ENCODE results near the gene RNF41. TPM values are rescaled to one million over a fixed set of nuclear protein-coding genes. Genes with fewer than 3 reads are reported as not detected.
A peak's percentile ranks its signal among the peaks of the same experiment; 100 is the strongest.

Gene RNF41
- total and polyA plus RNA-seq, 2 donors (not counting 1 experiment from before 2014, with no cell fraction given): 113 to 129 TPM

- Histone ChIP-seq H3K36me3 (replicated peaks in 1 of 2; ENCODE audit: control extremely low read depth in 1 of 2, control insufficient read depth in 1 of 2, extremely low read depth in 1 of 2, insufficient read depth in 2 of 2, low read length in 1 of 2) (peaks cover 2 to 59% of the 10 kb centered on the region in 2 experiments), H3K9me3 (ENCODE audit: control extremely low read depth in 1 of 3, control insufficient read depth in 2 of 3, insufficient read depth in 1 of 3, low read length in 2 of 3) (no peaks in the 10 kb centered on the region), H3K27me3 (replicated peaks in 1 of 4; ENCODE audit: control extremely low read depth in 1 of 4, control insufficient read depth in 3 of 4, insufficient read depth in 4 of 4, low read length in 3 of 4) (no peaks in the 10 kb centered on the region), H3K4me2 (replicated peaks; ENCODE audit: low read depth, low read length, poor library complexity, severe bottlenecking) (peak overlapping the region; percentile 83), H3K4me1 (ENCODE audit: control insufficient read depth in 2 of 2, insufficient read depth in 2 of 2, low read length in 2 of 2) (peaks cover 20 to 38% of the 10 kb centered on the region in 2 donors), H3K79me2 (ENCODE audit: control insufficient read depth, insufficient read depth, low read length) (peaks cover 51% of the 10 kb centered on the region), H3K4me3 (ENCODE audit: control extremely low read depth in 1 of 5, extremely low read depth in 1 of 5, insufficient read depth in 1 of 5, low read depth in 2 of 5, low read length in 4 of 5) (peak overlapping the region in 2 of 5 experiments; percentile 80 to 96), H3K9ac (ENCODE audit: low read length) (peak overlapping the region; percentile 89), H2AFZ (ENCODE audit: insufficient read depth, low read depth, low read length, poor library complexity, severe bottlenecking) (no peak overlapping the region), H4K20me1 (ENCODE audit: control insufficient read depth, insufficient read depth, low read length, poor library complexity, severe bottlenecking) (peaks cover 14% of the 10 kb centered on the region), H3K27ac (ENCODE audit: low read length in 2 of 2) (peak overlapping the region; percentile 88 to 97)
- intact Hi-C loops (cut with micrococcal nuclease): no loop called here
- H3K9me3 Mint-ChIP-seq (ENCODE audit: insufficient read depth): no peaks in the 10 kb centered on the region
- 83% methylated on average over 2 of the region's 7 CpGs for WGBS (ENCODE audit: insufficient coverage)
- ChIA-PET POLR2A (interaction anchor here (1.0 to 4.1 kb wide), 3 partner anchors 29 to 33 kb away, joined by 4 to 44 read pairs (median 4); partner anchors contain the start of genes ESYT1 and SMARCC2), CTCF (interaction anchor here (0.8 to 3.4 kb wide), 8 partner anchors 28 to 234 kb away, joined by 3 to 24 read pairs (median 6); partner anchors contain the start of genes ANKRD52, ESYT1, SMARCC2 and ZC3H10)
- ATAC-seq (ENCODE audit: low read depth) (no peak), DNase-seq (no peak)
- H3K27me3 Mint-ChIP-seq: no peaks in the 10 kb centered on the region
- TF ChIP-seq EZH2 (IDR thresholded peaks at IDR 0.05; ENCODE audit: borderline replicate concordance, insufficient read depth, low read depth, low read length, poor library complexity, severe bottlenecking): no peak
- TF ChIP-seq, protein P1, sequence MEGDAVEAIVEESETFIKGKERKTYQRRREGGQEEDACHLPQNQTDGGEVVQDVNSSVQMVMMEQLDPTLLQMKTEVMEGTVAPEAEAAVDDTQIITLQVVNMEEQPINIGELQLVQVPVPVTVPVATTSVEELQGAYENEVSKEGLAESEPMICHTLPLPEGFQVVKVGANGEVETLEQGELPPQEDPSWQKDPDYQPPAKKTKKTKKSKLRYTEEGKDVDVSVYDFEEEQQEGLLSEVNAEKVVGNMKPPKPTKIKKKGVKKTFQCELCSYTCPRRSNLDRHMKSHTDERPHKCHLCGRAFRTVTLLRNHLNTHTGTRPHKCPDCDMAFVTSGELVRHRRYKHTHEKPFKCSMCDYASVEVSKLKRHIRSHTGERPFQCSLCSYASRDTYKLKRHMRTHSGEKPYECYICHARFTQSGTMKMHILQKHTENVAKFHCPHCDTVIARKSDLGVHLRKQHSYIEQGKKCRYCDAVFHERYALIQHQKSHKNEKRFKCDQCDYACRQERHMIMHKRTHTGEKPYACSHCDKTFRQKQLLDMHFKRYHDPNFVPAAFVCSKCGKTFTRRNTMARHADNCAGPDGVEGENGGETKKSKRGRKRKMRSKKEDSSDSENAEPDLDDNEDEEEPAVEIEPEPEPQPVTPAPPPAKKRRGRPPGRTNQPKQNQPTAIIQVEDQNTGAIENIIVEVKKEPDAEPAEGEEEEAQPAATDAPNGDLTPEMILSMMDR (IDR thresholded peaks at IDR 0.05): no peak
- H3K4me1 Mint-ChIP-seq: peaks cover 41% of the 10 kb centered on the region
- H3K4me3 Mint-ChIP-seq: peak overlapping the region; percentile 96
- peak overlapping the region; percentile 97 for H3K27ac Mint-ChIP-seq
These were observed 61.4 kb downstream of the RNF41 start for GRCh38 chr12:56160193-56160763.
